Measurements from ENCODE around the gene ZNF438. TPM values are rescaled to one million over a fixed set of nuclear protein-coding genes. Genes with fewer than 3 reads are reported as not detected.

Gene ZNF438
- total and polyA plus RNA-seq, 2 of the 13 experiments (the other 11 are each of a cell fraction or from before 2014, with no cell fraction given), result 0.75 to 0.83 TPM

DNA sequence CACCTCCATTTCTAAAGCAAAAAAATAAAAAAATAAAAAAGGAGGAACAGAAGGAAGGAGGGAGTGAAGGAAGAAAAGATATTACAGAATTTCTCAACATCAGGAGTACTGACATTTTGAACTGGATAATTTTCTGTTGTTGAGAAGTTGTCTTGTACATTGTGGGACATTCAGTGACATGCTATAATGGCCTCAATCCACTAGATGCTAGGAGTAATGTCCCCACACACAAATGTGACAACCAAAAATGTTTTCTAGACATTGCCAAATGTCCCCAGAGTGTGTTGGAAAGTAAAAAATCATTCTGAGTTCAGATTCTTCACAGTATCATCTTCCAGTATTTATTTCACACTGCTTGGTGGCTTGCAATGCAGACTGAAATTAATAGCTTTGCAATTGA, 6.5 kb downstream of the ZNF438 start:
- Histone ChIP-seq H3K4me1 (ENCODE audit: insufficient read depth, low read length) (peaks cover 3% of the 10 kb centered on the region), H3K9me3 (ENCODE audit: low read length) (no peaks in the 10 kb centered on the region), H3K79me2 (ENCODE audit: insufficient read depth, low read length) (no peaks in the 10 kb centered on the region), H3K9ac (ENCODE audit: insufficient read depth, low read depth, low read length) (no peak overlapping the region), H2AFZ (ENCODE audit: low read length) (no peak overlapping the region), H3K27ac (ENCODE audit: extremely low read length, insufficient read depth, low read length) (no peak overlapping the region), H4K20me1 (ENCODE audit: insufficient read depth, low read length) (no peaks in the 10 kb centered on the region), H3K27me3 (ENCODE audit: control insufficient read depth in 1 of 2, insufficient read depth in 2 of 2, low read length in 2 of 2) (peaks cover 0 to 1% of the 10 kb centered on the region in 2 experiments; a peak in 1 of 5 replicates), H3K36me3 (replicated peaks in 1 of 2; ENCODE audit: control insufficient read depth in 1 of 2, insufficient read depth in 2 of 2, low read length in 2 of 2) (no peaks in the 10 kb centered on the region), H3K4me2 (ENCODE audit: low read depth, low read length) (no peak overlapping the region), H3K4me3 (replicated peaks in 1 of 3; ENCODE audit: insufficient read depth in 1 of 3, low read depth in 2 of 3, low read length in 3 of 3) (no peak overlapping the region)
- CTCF ChIA-PET (ENCODE audit: low intra/inter-chr PET ratio, low total read pairs), result no interaction called here
- no TSS peak for BruUV-seq (replicated peaks)
- in situ Hi-C loops (cut with HindIII; ENCODE audit: extremely low pct_ligation_motif_present, low pct_unique_long_range_greater_than_20kb) (no loop called here), intact Hi-C loops (cut with micrococcal nuclease; ENCODE audit: unreplicated experiment) (no loop called here)
- FAIRE-seq (no peak), ATAC-seq (no peak), DNase-seq (ENCODE audit: low spot score) (no peak)
- TF ChIP-seq HES4 (CRISPR knock-in tag; IDR thresholded peaks at IDR 0.05; ENCODE audit: borderline replicate concordance), result no peak
- POLR2A ChIA-PET, result no interaction called here

GRCh38 chr10:31023558-31023957, 8.1 kb downstream of the ZNF438 start:
- H3K9ac ChIP-seq (ENCODE audit: insufficient read depth, low read depth, low read length), result no peak overlapping the region
- no peak overlapping the region for H3K4me2 ChIP-seq (ENCODE audit: low read depth, low read length)
- ATAC-seq (no peak), DNase-seq (ENCODE audit: low spot score) (no peak), FAIRE-seq (no peak)
- H2AFZ ChIP-seq (ENCODE audit: low read length), result no peak overlapping the region
- BruUV-seq (replicated peaks), result no TSS peak
- H3K4me1 ChIP-seq (ENCODE audit: insufficient read depth, low read length), result peaks cover 18% of the 10 kb centered on the region
- intact Hi-C loops (cut with micrococcal nuclease; ENCODE audit: unreplicated experiment), result no loop called here
- no peak for TF ChIP-seq DMAP1 (CRISPR knock-in tag; IDR thresholded peaks at IDR 0.05)
- TF ChIP-seq ZNF24 (IDR thresholded peaks at IDR 0.05), result no peak
- TF ChIP-seq, protein P1, sequence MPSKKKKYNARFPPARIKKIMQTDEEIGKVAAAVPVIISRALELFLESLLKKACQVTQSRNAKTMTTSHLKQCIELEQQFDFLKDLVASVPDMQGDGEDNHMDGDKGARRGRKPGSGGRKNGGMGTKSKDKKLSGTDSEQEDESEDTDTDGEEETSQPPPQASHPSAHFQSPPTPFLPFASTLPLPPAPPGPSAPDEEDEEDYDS (CRISPR knock-in tag; IDR thresholded peaks at IDR 0.05), result no peak
- TF ChIP-seq, protein P2, sequence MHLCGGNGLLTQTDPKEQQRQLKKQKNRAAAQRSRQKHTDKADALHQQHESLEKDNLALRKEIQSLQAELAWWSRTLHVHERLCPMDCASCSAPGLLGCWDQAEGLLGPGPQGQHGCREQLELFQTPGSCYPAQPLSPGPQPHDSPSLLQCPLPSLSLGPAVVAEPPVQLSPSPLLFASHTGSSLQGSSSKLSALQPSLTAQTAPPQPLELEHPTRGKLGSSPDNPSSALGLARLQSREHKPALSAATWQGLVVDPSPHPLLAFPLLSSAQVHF (CRISPR knock-in tag; IDR thresholded peaks at IDR 0.05), result no peak
- H3K27ac ChIP-seq (ENCODE audit: extremely low read length, insufficient read depth, low read length), result no peak overlapping the region
- no peaks in the 10 kb centered on the region for H3K79me2 ChIP-seq (ENCODE audit: insufficient read depth, low read length)
- ChIA-PET POLR2A (no interaction called here), CTCF (ENCODE audit: low intra/inter-chr PET ratio, low total read pairs) (no interaction called here)
- H3K27me3 ChIP-seq (ENCODE audit: control insufficient read depth in 1 of 2, insufficient read depth in 2 of 2, low read length in 2 of 2), result no peaks in the 10 kb centered on the region; a peak in 1 of 5 replicates
- no peak overlapping the region for H3K4me3 ChIP-seq (replicated peaks in 1 of 3; ENCODE audit: insufficient read depth in 1 of 3, low read depth in 2 of 3, low read length in 3 of 3)
- WGBS (ENCODE audit: low lambda C conversion rate), result 81% methylated on average over 5 of the region's 5 CpGs
- H3K9me3 ChIP-seq (ENCODE audit: low read length), result no peaks in the 10 kb centered on the region
- H3K36me3 ChIP-seq (replicated peaks in 1 of 2; ENCODE audit: control insufficient read depth in 1 of 2, insufficient read depth in 2 of 2, low read length in 2 of 2), result no peaks in the 10 kb centered on the region
- in situ Hi-C loops (cut with HindIII; ENCODE audit: extremely low pct_ligation_motif_present, low pct_unique_long_range_greater_than_20kb), result no loop called here
- no peaks in the 10 kb centered on the region for H4K20me1 ChIP-seq (ENCODE audit: insufficient read depth, low read length)

All from HepG2 (cell line).